SU-DHL-6 (cell line): Measurements from ENCODE around the gene CDKAL1.

Experiments used
- EZH2phosphoT487 ChIP-seq: fragments of 200-600 bp; sonication (generic), shearing (Covaris generic); conservative IDR thresholded peaks from 2 replicates; pipeline ENCODE4 v1.6.1; 2018; ENCODE audit warnings: mild to moderate bottlenecking, antibody characterized with exemption, low read length, moderate library complexity, mixed read lengths
- TF ChIP-seq, protein P1 (sequence below): fragments of 200-600 bp; sonication (generic); IDR thresholded peaks from one replicate; pipeline ENCODE4 v1.5.1; 2017; ENCODE audit warnings: antibody characterized with exemption, mild to moderate bottlenecking, low read length, moderate library complexity; ENCODE audit not compliant: insufficient read depth, poor library complexity, severe bottlenecking

DNA sequence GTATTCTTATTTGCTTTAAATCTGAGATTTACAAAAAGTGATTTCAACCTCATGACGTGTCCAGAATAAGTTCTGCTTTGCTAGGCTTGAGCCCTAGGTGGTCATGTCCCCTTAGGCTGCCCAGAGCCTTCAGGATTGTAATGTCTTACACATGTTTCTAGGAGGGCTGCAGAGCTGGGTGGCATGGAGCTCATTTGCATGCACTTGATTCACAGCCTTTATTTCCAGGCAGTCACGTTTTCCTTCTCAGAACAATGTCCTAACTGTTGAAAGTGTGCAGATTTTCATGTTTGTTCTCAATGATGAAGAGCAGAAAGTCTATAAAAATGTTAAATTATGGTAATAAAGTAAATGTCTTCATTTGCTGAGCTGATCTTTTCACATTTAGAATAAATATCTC is 610.7 kb downstream of the CDKAL1 start:
- TF ChIP-seq, protein P1, sequence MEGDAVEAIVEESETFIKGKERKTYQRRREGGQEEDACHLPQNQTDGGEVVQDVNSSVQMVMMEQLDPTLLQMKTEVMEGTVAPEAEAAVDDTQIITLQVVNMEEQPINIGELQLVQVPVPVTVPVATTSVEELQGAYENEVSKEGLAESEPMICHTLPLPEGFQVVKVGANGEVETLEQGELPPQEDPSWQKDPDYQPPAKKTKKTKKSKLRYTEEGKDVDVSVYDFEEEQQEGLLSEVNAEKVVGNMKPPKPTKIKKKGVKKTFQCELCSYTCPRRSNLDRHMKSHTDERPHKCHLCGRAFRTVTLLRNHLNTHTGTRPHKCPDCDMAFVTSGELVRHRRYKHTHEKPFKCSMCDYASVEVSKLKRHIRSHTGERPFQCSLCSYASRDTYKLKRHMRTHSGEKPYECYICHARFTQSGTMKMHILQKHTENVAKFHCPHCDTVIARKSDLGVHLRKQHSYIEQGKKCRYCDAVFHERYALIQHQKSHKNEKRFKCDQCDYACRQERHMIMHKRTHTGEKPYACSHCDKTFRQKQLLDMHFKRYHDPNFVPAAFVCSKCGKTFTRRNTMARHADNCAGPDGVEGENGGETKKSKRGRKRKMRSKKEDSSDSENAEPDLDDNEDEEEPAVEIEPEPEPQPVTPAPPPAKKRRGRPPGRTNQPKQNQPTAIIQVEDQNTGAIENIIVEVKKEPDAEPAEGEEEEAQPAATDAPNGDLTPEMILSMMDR: no peak
- TF ChIP-seq EZH2phosphoT487: no peak
